Ovary (tissue), 3 donors: Measurements from ENCODE around the gene GJD3.

Source experiments
- CTCF ChIP-seq, 3 donors: fragments of 450-650 bp in 2 of 3; fragments of 200-600 bp in 1 of 3; IDR thresholded peaks; one replicate each; pipeline versions ENCODE4 v1.5.1 to v1.8.0; 2016 to 2022; ENCODE audit warnings: antibody characterized with exemption in 3 of 3, mild to moderate bottlenecking in 1 of 3
- POLR2A ChIP-seq: fragments of 450-650 bp; IDR thresholded peaks from one replicate; pipeline ENCODE4 v1.6.1; 2017; ENCODE audit warnings: antibody characterized with exemption, mild to moderate bottlenecking, moderate library complexity
- donor health status: DM: no; HTN: no; CAD: no.

- TF ChIP-seq CTCF (IDR thresholded peaks at IDR 0.05) (no peak), POLR2A (no peak)
These were observed 19.2 kb downstream of the GJD3 start for GRCh38 chr17:40345161-40345993.
